ENCODE results near the gene MGAT5B.

- TF ChIP-seq CTCF (IDR thresholded peaks at IDR 0.05) (no peak), POLR2A (IDR thresholded peaks at IDR 0.05) (no peak)
These were observed 76.3 kb downstream of the MGAT5B start for GRCh38 chr17:76944477-76944876.
